ENCODE results near the gene KIFC1.

DNA sequence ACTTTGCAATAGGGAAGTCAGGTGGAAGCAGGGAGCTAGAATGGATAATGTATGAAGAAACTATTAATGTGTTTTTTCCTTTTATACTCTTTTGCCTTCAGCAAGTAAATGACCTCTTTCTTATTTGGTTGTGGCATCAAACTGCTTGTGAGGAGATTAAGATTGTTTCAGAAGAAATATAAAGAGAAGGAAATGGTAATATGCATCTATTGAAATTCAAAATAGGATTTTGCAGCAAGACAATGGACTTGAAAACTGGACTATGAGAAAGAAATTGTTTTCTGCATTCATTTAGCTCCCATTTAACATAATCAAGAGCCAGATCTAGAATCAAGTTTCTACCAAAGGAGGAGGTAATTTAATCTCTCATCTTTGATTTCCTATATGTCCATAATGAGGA, 32.3 kb upstream of the KIFC1 start:
- TF ChIP-seq EZH2 (IDR thresholded peaks at IDR 0.05) (no peak), CTCF (IDR thresholded peaks at IDR 0.05) (no peak)
